ENCODE measurements around the gene STIM2. TPM values are rescaled to one million over a fixed set of nuclear protein-coding genes. Genes with fewer than 3 reads are reported as not detected.
A peak's percentile ranks its signal among the peaks of the same experiment; 100 is the strongest.

STIM2 gene
- total RNA-seq, 1 experiment from 2014 or later, result 15.5 TPM

GRCh38 chr4:27009539-27009938 is 148.9 kb downstream of the STIM2 start:
- Histone ChIP-seq H3K4me2 (ENCODE audit: low read length) (no peak overlapping the region), H2AFZ (ENCODE audit: low read length) (no peak overlapping the region), H3K27me3 (ENCODE audit: low read length) (no peaks in the 10 kb centered on the region), H3K4me3 (ENCODE audit: low read length) (no peak overlapping the region), H3K9me2 (replicated peaks; ENCODE audit: low read length) (no peaks in the 10 kb centered on the region), H3F3A (ENCODE audit: low read length, unreplicated experiment) (peaks cover 3% of the 10 kb centered on the region), H3K9ac (ENCODE audit: low read length) (no peak overlapping the region), H3K36me3 (ENCODE audit: low read depth, low read length) (no peaks in the 10 kb centered on the region), H4K20me1 (ENCODE audit: low read length) (no peaks in the 10 kb centered on the region), H3K4me1 (ENCODE audit: insufficient read depth, low read length) (peaks cover 61% of the 10 kb centered on the region), H3K27ac (ENCODE audit: low read length) (peak overlapping the region; percentile 2; the same call in 1 of the 2 replicates), H3K9me3 (ENCODE audit: low read length) (no peaks in the 10 kb centered on the region), H3K79me2 (ENCODE audit: low read length) (no peaks in the 10 kb centered on the region)
- TF ChIP-seq EZH2 (IDR thresholded peaks at IDR 0.05; ENCODE audit: low read length, unreplicated experiment) (no peak), EZH2phosphoT487 (IDR thresholded peaks at IDR 0.05; ENCODE audit: borderline replicate concordance, low read length) (no peak), CTCF (conservative IDR thresholded peaks at IDR 0.05; ENCODE audit: low read depth, low read length) (no peak)
- CTCF ChIA-PET, result interaction anchor here (0.6 to 0.9 kb wide), 2 partner anchors 222 to 426 kb away, joined by 3 to 9 read pairs; no protein-coding TSS in a partner anchor
- ATAC-seq (peak; percentile 59), DNase-seq (peak; percentile 9)
- intact Hi-C loops (cut with micrococcal nuclease), result loop anchor here (5.0 kb wide), 2 partner anchors 47 to 102 kb away; no protein-coding TSS in a partner anchor
- POLR2A ChIA-PET (ENCODE audit: unreplicated experiment), result no interaction called here
- no TSS peak for BruUV-seq (replicated peaks)

DNA sequence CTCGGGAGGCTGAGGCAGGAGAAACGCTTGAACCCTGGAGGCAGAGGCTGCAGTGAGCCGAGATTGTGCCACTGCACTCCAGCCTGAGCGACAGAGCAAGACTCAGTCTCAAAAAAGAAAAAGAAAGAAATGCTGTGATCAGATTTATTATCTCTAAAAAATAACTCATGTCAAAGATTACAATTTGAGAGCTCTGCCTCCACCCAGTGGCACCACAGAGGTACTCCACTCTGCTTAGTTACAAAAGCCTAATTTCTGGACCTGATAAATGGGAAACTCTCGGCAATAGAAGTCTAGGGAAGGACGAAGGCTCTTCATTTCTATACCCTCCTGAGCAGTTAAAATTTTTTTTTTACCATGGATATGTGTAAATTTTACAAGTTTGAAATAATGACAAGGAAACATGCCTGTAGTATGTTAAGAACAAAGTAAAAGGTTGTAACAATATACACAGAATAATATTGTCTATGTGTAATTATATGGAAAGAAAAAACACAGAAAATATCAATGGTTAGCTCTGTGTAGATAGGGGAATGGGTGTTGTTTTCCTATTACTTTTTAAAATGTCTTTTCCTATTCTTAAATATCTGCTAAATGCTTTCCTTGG is 149.8 kb downstream of the STIM2 start:
- DNase-seq (peak; percentile 66), ATAC-seq (peak; percentile 25; the same call in 1 of the 2 replicates)
- Histone ChIP-seq H3K9me2 (replicated peaks; ENCODE audit: low read length) (no peaks in the 10 kb centered on the region), H2AFZ (ENCODE audit: low read length) (no peak overlapping the region), H4K20me1 (ENCODE audit: low read length) (no peaks in the 10 kb centered on the region), H3K4me3 (ENCODE audit: low read length) (no peak overlapping the region), H3K27me3 (ENCODE audit: low read length) (no peaks in the 10 kb centered on the region), H3K9ac (ENCODE audit: low read length) (no peak overlapping the region), H3K4me2 (ENCODE audit: low read length) (peak overlapping the region; percentile 35; the same call in 1 of the 2 replicates), H3K27ac (ENCODE audit: low read length) (no peak overlapping the region; the same call in 1 of the 2 replicates), H3K4me1 (ENCODE audit: insufficient read depth, low read length) (peaks cover 53% of the 10 kb centered on the region), H3K9me3 (ENCODE audit: low read length) (no peaks in the 10 kb centered on the region), H3F3A (ENCODE audit: low read length, unreplicated experiment) (peaks cover 3% of the 10 kb centered on the region), H3K79me2 (ENCODE audit: low read length) (no peaks in the 10 kb centered on the region), H3K36me3 (ENCODE audit: low read depth, low read length) (no peaks in the 10 kb centered on the region)
- TF ChIP-seq EZH2phosphoT487 (IDR thresholded peaks at IDR 0.05; ENCODE audit: borderline replicate concordance, low read length) (no peak), EZH2 (IDR thresholded peaks at IDR 0.05; ENCODE audit: low read length, unreplicated experiment) (no peak), CTCF (conservative IDR thresholded peaks at IDR 0.05; ENCODE audit: low read depth, low read length) (peak; percentile 73)
- no TSS peak for BruUV-seq (replicated peaks)
- intact Hi-C loops (cut with micrococcal nuclease), result loop anchor here (2.0 to 5.0 kb wide), 4 partner anchors 150 to 552 kb away; partner anchors contain the start of gene STIM2
- POLR2A ChIA-PET (ENCODE audit: unreplicated experiment), result no interaction called here
- CTCF ChIA-PET, result no interaction called here

GRCh38 chr4:27011401-27011800 is 150.8 kb downstream of the STIM2 start:
- Histone ChIP-seq H3F3A (ENCODE audit: low read length, unreplicated experiment) (no peaks in the 10 kb centered on the region), H3K27me3 (ENCODE audit: low read length) (no peaks in the 10 kb centered on the region), H2AFZ (ENCODE audit: low read length) (no peak overlapping the region), H3K9me2 (replicated peaks; ENCODE audit: low read length) (no peaks in the 10 kb centered on the region), H3K79me2 (ENCODE audit: low read length) (no peaks in the 10 kb centered on the region), H3K9ac (ENCODE audit: low read length) (no peak overlapping the region), H3K36me3 (ENCODE audit: low read depth, low read length) (no peaks in the 10 kb centered on the region), H3K4me1 (ENCODE audit: insufficient read depth, low read length) (peaks cover 47% of the 10 kb centered on the region), H3K9me3 (ENCODE audit: low read length) (no peaks in the 10 kb centered on the region), H3K4me3 (ENCODE audit: low read length) (no peak overlapping the region), H3K4me2 (ENCODE audit: low read length) (peak overlapping the region; percentile 35), H4K20me1 (ENCODE audit: low read length) (no peaks in the 10 kb centered on the region), H3K27ac (ENCODE audit: low read length) (peak overlapping the region; percentile 35)
- BruUV-seq (replicated peaks), result no TSS peak
- ChIA-PET CTCF (no interaction called here), POLR2A (ENCODE audit: unreplicated experiment) (no interaction called here)
- peak; percentile 71 for DNase-seq
- ATAC-seq, result 0 out of 2 replicates have a peak, but pooled peaks have one; percentile 21
- intact Hi-C loops (cut with micrococcal nuclease), result loop anchor here (2.0 to 5.0 kb wide), 4 partner anchors 151 to 553 kb away; partner anchors contain the start of gene STIM2
- no peak for TF ChIP-seq CTCF (conservative IDR thresholded peaks at IDR 0.05; ENCODE audit: low read depth, low read length)
- no peak for TF ChIP-seq EZH2 (IDR thresholded peaks at IDR 0.05; ENCODE audit: low read length, unreplicated experiment)
- TF ChIP-seq EZH2phosphoT487 (IDR thresholded peaks at IDR 0.05; ENCODE audit: borderline replicate concordance, low read length), result no peak

Measured in PC-3 (cell line).